GM21619 (cell line): Measurements from ENCODE around the gene USP47.
A peak's percentile ranks its signal among the peaks of the same experiment; 100 is the strongest.

Source experiments
- ATAC-seq: cut with Tn5 transposase; IDR thresholded peaks from one replicate; pipeline ENCODE4 v1.9.1; 2021; ENCODE audit not compliant: unreplicated experiment

The USP47 gene

GRCh38 chr11:11841723-11842420 lies at the start of gene USP47:
TSS of gene USP47 (plus strand) at chr11:11841972. CDS start at chr11:11842186, 214 bp downstream.
- ATAC-seq = peak; percentile 69

- no peak for ATAC-seq
These were observed 48.7 kb upstream of the USP47 start for GRCh38 chr11:11793073-11793472.

- no peak for ATAC-seq
These were observed 43.0 kb upstream of the USP47 start for GRCh38 chr11:11798586-11799438.

- no peak for ATAC-seq
These were observed 36.5 kb upstream of the USP47 start for GRCh38 chr11:11805228-11805627.

- no peak for ATAC-seq
These were observed 35.7 kb upstream of the USP47 start for GRCh38 chr11:11806074-11806473.

GRCh38 chr11:11806586-11806985 lies 35.2 kb upstream of the USP47 start:
- ATAC-seq = no peak

GRCh38 chr11:11807811-11808782 lies 33.7 kb upstream of the USP47 start:
- no peak for ATAC-seq

GRCh38 chr11:11808992-11809615 lies 32.7 kb upstream of the USP47 start:
- no peak for ATAC-seq

- ATAC-seq = no peak
These were observed 30.7 kb upstream of the USP47 start for GRCh38 chr11:11810764-11811726.

GRCh38 chr11:11813288-11813962 lies 28.3 kb upstream of the USP47 start:
- ATAC-seq = no peak

GRCh38 chr11:11814614-11815452 lies 26.9 kb upstream of the USP47 start:
- no peak for ATAC-seq

GRCh38 chr11:11816511-11817314 lies 25.1 kb upstream of the USP47 start:
- no peak for ATAC-seq

GRCh38 chr11:11817957-11818356 lies 23.8 kb upstream of the USP47 start:
- ATAC-seq = no peak

- ATAC-seq = no peak
These were observed 23.1 kb upstream of the USP47 start for GRCh38 chr11:11818529-11819121.

- no peak for ATAC-seq
These were observed 19.9 kb upstream of the USP47 start for GRCh38 chr11:11821899-11822298.

- no peak for ATAC-seq
These were observed 18.8 kb upstream of the USP47 start for GRCh38 chr11:11822946-11823345.

- no peak for ATAC-seq
These were observed 15.5 kb upstream of the USP47 start for GRCh38 chr11:11826260-11826659.
